Muscle layer of duodenum (tissue), 2 donors: ENCODE measurements around the gene EVX2.

ENCODE experiments used
- H3K27ac ChIP-seq: one replicate; pipeline ENCODE4 v1.7.0; 2013; ENCODE audit warnings: mild to moderate bottlenecking, low read length
- H3K27me3 ChIP-seq: one replicate; pipeline ENCODE4 v1.7.0; 2013; ENCODE audit warnings: low read depth, mild to moderate bottlenecking, control low read depth, low read length
- H3K36me3 ChIP-seq, 2 donors: one replicate each; pipeline ENCODE4 v1.7.0; 2013; ENCODE audit warnings: low read length in 2 of 2, control low read depth in 1 of 2, mild to moderate bottlenecking in 1 of 2; ENCODE audit not compliant: insufficient read depth in 2 of 2, control insufficient read depth in 1 of 2
- H3K4me1 ChIP-seq, 2 donors: one replicate each; pipeline ENCODE4 v1.7.0; 2013; ENCODE audit warnings: low read length in 2 of 2, mild to moderate bottlenecking in 2 of 2, control low read depth in 1 of 2, moderate library complexity in 1 of 2; ENCODE audit not compliant: insufficient read depth in 2 of 2, control insufficient read depth in 1 of 2
- H3K4me3 ChIP-seq, 2 donors: one replicate each; pipeline ENCODE4 v1.7.0; 2013; ENCODE audit warnings: low read length in 2 of 2, low read depth in 1 of 2, mild to moderate bottlenecking in 1 of 2
- H3K9me3 ChIP-seq, 2 donors: one replicate each; pipeline ENCODE4 v1.7.0; 2013; ENCODE audit warnings: low read length in 2 of 2, control low read depth in 1 of 2, mild to moderate bottlenecking in 1 of 2; ENCODE audit not compliant: control insufficient read depth in 1 of 2
- donor health status: healthy.

The EVX2 gene

DNA sequence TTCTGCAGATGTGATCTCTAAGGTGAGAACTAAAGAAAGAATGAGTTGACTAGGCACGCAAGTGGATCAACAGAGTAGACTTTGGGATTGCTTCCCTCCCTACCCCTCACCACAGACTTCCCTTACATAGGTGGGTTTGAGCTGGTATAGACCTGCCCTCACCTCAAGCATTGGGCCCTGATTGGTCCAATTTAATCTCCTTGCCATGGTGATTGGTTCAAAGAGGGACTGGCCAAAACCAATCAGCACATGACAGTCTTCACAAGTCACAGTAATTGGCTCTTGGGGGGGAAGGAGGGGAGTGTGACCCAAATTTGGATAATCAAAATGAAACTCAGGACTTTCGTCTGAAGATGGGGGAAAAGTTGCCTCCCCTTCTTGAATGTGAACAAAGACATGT lies 45.1 kb downstream of the EVX2 start:
- Histone ChIP-seq H3K36me3 (no peaks in the 10 kb centered on the region), H3K4me1 (no peaks in the 10 kb centered on the region), H3K4me3 (no peak overlapping the region), H3K27ac (no peak overlapping the region), H3K27me3 (no peaks in the 10 kb centered on the region), H3K9me3 (peaks cover 0 to 4% of the 10 kb centered on the region in 2 donors)

GRCh38 chr2:176035013-176035691 lies 48.6 kb downstream of the EVX2 start:
- H3K27ac ChIP-seq: no peak overlapping the region
- H3K9me3 ChIP-seq: no peaks in the 10 kb centered on the region
- H3K27me3 ChIP-seq: no peaks in the 10 kb centered on the region
- no peaks in the 10 kb centered on the region for H3K4me1 ChIP-seq
- no peaks in the 10 kb centered on the region for H3K36me3 ChIP-seq
- no peak overlapping the region for H3K4me3 ChIP-seq

- no peaks in the 10 kb centered on the region for H3K27me3 ChIP-seq
- H3K36me3 ChIP-seq: no peaks in the 10 kb centered on the region
- H3K27ac ChIP-seq: no peak overlapping the region
- no peaks in the 10 kb centered on the region for H3K9me3 ChIP-seq
- no peak overlapping the region for H3K4me3 ChIP-seq
- no peaks in the 10 kb centered on the region for H3K4me1 ChIP-seq
Measured at GRCh38 chr2:176027806-176028205, 56.0 kb downstream of the EVX2 start.
